ENCODE data around the gene PRR14L. TPM values are rescaled to one million over a fixed set of nuclear protein-coding genes. Genes with fewer than 3 reads are reported as not detected.

Gene PRR14L
- total and polyA plus RNA-seq, 5 donors from 2014 or later: 12.0 to 48.1 (median 21.8) TPM

GRCh38 chr22:31635638-31636306, 114.2 kb downstream of the PRR14L start:
- Histone ChIP-seq H3K27me3 (ENCODE audit: control insufficient read depth, insufficient read depth, low read length) (no peaks in the 10 kb centered on the region), H3K4me3 (ENCODE audit: low read depth, low read length) (no peak overlapping the region), H3K4me1 (ENCODE audit: control insufficient read depth, insufficient read depth, low read length, poor library complexity, severe bottlenecking) (peaks cover 13% of the 10 kb centered on the region), H3K9me3 (ENCODE audit: control insufficient read depth in 2 of 2, low read length in 2 of 2) (no peaks in the 10 kb centered on the region), H3K36me3 (ENCODE audit: control insufficient read depth, insufficient read depth, low read length) (no peaks in the 10 kb centered on the region), H3K27ac (ENCODE audit: insufficient read depth, low read length, poor library complexity, severe bottlenecking) (no peak overlapping the region)
- H3K27me3 Mint-ChIP-seq: no peaks in the 10 kb centered on the region
- ATAC-seq (ENCODE audit: low read depth in 2 of 2) (no peak), DNase-seq (no peak)
- H3K4me3 Mint-ChIP-seq: peak overlapping the region in 2 of 4 donors; percentile 21 to 36
- peaks cover 3% of the 10 kb centered on the region for H3K36me3 Mint-ChIP-seq
- H3K4me1 Mint-ChIP-seq: peaks cover 4 to 39% (median 16%) of the 10 kb centered on the region in 4 donors
- peak overlapping the region in 2 of 3 donors; percentile 42 to 57 for H3K27ac Mint-ChIP-seq
- no peaks in the 10 kb centered on the region for H3K9me3 Mint-ChIP-seq

- H3K36me3 Mint-ChIP-seq: peaks cover 3% of the 10 kb centered on the region
- Histone ChIP-seq H3K36me3 (ENCODE audit: control insufficient read depth, insufficient read depth, low read length) (no peaks in the 10 kb centered on the region), H3K27me3 (ENCODE audit: control insufficient read depth, insufficient read depth, low read length) (no peaks in the 10 kb centered on the region), H3K27ac (ENCODE audit: insufficient read depth, low read length, poor library complexity, severe bottlenecking) (peak overlapping the region; percentile 90), H3K9me3 (ENCODE audit: control insufficient read depth in 2 of 2, low read length in 2 of 2) (no peaks in the 10 kb centered on the region), H3K4me1 (ENCODE audit: control insufficient read depth, insufficient read depth, low read length, poor library complexity, severe bottlenecking) (peaks cover 30% of the 10 kb centered on the region), H3K4me3 (ENCODE audit: low read depth, low read length) (no peak overlapping the region)
- no peaks in the 10 kb centered on the region for H3K27me3 Mint-ChIP-seq
- peaks cover 4 to 52% (median 23%) of the 10 kb centered on the region in 4 donors for H3K4me1 Mint-ChIP-seq
- DNase-seq (no peak), ATAC-seq (ENCODE audit: low read depth in 2 of 2) (no peak)
- peak overlapping the region; percentile 54 to 89 (median 79) for H3K4me3 Mint-ChIP-seq
- peak overlapping the region; percentile 76 to 90 (median 89) for H3K27ac Mint-ChIP-seq
- H3K9me3 Mint-ChIP-seq: no peaks in the 10 kb centered on the region
Observed at GRCh38 chr22:31631436-31631835, 118.5 kb downstream of the PRR14L start.

Other genes with a start within 250 kb of the PRR14L start
- gene PISD, start 87.9 kb downstream of the PRR14L start, total RNA-seq: 41.5 TPM
- gene PISD, start 87.9 kb downstream of the PRR14L start, polyA plus RNA-seq: 10 to 100 TPM; 12.7 to 19.4 (median 15.4) TPM
- 57.6 TPM for gene DEPDC5, start 3.9 kb upstream of the PRR14L start, total RNA-seq
- gene DEPDC5, start 3.9 kb upstream of the PRR14L start, polyA plus RNA-seq: 10 to 100 TPM in 1 of 4 donors, 1 to 10 TPM in 3; 4.1 to 14.5 (median 9.0) TPM
- gene YWHAH, start 194.4 kb upstream of the PRR14L start, total RNA-seq: 57.5 TPM
- gene YWHAH, start 194.4 kb upstream of the PRR14L start, polyA plus RNA-seq: 100 to 1,000 TPM in 2 of 4 donors, 10 to 100 TPM in 2; 87.8 to 186 (median 122) TPM

Measured in CD4-positive, CD25-positive, alpha-beta regulatory T cell (primary cell).